Retinal pigment epithelial cell (primary cell): ENCODE data around the gene ECE1.

Source experiments
- DNase-seq: peaks from one replicate; pipeline ENCODE4 v3.0.0-alpha.2; 2010; ENCODE audit warnings: low read depth
- H3K4me3 ChIP-seq: 2 replicates; pipeline ENCODE4 v1.5.1; 2011; ENCODE audit warnings: mild to moderate bottlenecking, low read length, control low read depth, moderate library complexity
- CTCF ChIP-seq: conservative IDR thresholded peaks from 2 replicates; pipeline ENCODE4 v1.5.1; 2011; ENCODE audit warnings: low read depth, low read length, control low read depth, inconsistent platforms

ECE1 gene

DNA sequence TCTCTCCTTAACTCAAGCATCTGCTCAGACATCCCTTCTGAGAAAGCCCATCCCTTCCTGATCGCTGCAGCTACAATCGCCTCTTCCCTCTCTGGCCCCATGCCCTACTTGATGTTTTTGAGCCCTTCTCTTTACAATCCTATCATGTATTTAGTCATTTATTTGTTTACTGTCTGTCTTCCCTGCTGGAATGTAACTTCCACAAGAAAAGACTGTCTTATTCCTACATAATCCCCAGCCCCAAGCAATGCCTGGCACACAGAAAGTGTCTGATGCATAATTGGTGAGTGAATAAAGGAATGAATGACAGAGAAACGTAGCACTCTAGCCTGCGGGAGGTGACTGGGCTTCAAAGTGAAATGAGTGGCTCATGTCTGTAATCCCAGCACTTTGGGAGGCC, 25.4 kb downstream of the ECE1 start:
- H3K4me3 ChIP-seq = no peak overlapping the region
- no peak for TF ChIP-seq CTCF
- peak; percentile 59 for DNase-seq

DNA sequence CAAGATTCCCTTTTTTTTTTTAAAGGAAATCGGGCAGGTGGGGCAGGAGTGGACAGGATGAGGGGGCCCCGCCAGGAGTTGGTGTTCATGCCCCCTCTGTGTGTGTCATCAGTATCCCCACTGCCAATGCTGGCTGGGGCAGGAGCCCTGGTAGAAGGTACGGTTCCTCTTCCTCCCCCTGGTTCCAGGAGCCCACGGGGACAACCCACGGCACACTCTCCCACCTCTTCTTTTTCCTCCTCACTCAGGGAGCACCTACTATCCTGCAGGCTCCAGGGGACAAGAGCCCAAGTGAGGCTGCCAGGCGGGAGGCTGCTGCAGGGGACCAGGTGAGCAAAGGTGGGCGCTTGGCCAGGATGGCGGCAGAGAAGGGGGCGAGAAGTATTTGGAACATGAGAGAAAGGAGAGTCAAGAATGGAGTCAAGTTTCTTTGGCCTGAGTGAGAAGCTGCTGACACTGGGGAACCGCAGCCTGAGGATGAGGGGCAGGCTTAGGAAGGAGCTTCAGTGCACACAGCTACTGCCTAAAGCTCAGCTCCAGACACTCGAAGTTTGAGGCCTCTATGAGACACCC, 26.5 kb downstream of the ECE1 start:
- H3K4me3 ChIP-seq = no peak overlapping the region
- TF ChIP-seq CTCF = no peak
- no peak for DNase-seq

DNA sequence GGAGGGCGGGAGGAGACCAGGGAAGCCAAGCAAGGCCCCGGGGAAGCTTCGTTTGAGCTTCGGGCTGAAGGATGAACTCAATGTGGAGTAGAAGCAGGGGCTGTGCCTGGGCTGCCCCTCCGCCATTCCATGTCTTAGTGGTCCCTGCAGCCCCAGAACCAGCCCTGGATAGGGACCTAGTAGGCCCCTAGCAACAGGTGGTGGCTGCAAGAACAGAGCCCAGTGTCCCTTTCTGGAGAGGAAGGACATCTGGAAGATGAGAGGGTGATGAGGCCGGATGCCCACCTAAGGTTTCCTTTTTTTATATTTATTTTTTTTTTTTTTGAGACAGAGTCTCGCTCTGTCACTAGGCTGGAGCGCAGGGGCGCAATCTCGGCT, 27.2 kb downstream of the ECE1 start:
- DNase-seq = no peak
- H3K4me3 ChIP-seq = no peak overlapping the region
- TF ChIP-seq CTCF = no peak

GRCh38 chr1:21262293-21263051, 27.8 kb downstream of the ECE1 start:
- peak; percentile 78 for DNase-seq
- no peak overlapping the region for H3K4me3 ChIP-seq
- TF ChIP-seq CTCF = no peak

- DNase-seq = peak; percentile 87
- TF ChIP-seq CTCF = no peak
- no peak overlapping the region for H3K4me3 ChIP-seq
Measured at GRCh38 chr1:21261551-21262292, 28.5 kb downstream of the ECE1 start.

DNA sequence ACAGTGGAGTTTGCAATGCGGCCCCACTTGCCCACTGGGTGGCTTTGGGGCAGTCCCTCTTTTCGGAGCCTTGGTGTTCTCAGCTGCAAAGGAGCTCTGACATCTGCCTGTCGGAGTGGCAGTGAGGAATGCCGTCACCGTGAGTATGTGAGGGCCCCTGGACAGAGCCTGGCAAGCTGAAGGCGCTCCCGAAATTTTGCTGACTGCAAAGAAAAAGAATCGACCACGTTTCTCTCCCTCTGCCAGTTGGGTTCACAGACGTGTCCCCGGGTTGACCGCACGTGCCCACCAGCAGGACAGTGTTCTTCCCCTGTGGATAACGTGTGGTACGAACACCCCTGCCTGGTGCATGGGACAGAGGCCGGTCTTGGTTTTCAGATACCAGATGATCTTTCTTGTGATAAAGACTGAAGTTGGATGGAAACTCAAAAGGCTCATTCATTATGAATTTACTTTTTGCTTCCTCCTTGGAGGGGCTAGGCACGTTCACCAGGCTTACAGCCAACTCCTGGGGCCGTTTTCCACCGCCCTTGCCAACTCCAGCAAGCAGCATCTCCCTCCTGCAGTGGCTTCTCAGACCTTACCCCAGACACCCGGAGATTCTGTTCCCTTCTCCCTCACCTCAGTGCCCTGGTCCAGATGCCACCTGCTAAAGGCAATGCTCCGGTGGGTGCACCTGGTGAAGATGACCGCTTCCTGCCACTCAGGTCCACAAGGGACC, 29.7 kb downstream of the ECE1 start:
- no peak for TF ChIP-seq CTCF
- no peak for DNase-seq
- no peak overlapping the region for H3K4me3 ChIP-seq
